ENCODE data around the gene GPR62.

GPR62 gene

GRCh38 chr3:51940648-51941462, 14.3 kb upstream of the GPR62 start:
- DNase-seq: no peak

DNA sequence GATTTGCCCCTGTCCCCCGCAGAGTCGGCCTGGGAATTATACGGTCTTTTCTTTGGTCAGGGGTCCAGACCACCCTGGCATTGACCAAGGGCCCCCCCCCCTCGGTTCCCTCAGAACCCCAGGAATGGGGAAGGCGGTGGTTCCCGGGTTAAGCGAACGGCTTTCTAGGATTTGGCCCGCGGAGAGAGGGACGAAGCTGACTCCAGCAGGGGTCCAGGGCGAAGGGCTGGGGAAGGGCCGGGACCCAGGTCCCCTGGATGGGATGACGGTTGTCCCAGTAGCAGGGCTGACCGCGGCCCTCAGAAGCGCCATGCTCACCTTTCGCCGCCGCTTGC, 13.8 kb upstream of the GPR62 start:
- DNase-seq: no peak

GRCh38 chr3:51941798-51942602, 13.2 kb upstream of the GPR62 start, which contains the start of the genes PARP3 and RRP9:
Gene PARP3 (plus strand): TSS chr3:51942363. CDS start chr3:51943356, 993 bp downstream.
Gene RRP9 (minus strand): TSS chr3:51941904. CDS start chr3:51941867, 37 bp downstream.
- peak; percentile 99 for DNase-seq

DNA sequence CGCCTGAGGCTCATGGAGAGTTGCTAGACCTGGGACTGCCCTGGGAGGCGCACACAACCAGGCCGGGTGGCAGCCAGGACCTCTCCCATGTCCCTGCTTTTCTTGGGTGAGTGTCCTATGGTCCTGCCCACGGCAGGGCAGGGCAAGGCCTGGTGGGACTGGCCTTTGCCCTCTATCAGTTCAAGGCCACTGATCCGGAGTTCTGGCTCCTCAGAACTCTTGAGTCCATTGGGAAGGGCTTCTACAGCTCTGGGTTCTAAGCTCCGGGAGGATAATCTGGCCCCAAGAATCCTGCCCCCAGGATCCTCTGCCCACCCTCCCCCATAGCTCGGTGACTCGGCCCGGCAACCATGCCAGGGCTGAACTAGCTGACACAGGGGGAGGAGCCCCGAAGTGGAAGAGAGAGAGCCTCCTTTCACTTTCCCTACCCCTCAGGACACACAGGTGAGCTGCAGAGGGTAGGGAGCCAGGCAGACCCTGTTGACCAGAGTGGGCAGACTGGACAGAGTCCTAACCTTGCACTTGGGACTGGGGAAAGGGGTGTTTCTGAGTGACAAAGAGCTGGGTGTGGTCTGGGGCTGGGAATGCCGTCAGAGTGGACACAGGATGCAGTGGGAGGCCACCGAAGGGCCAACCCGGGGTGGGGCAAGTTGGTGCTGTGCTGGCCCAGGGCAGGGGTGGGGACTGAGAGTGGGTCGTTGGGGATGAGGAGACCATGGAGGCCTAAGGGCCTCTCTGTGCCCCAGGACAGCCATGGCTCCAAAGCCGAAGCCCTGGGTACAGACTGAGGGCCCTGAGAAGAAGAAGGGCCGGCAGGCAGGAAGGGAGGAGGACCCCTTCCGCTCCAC, 12.4 kb upstream of the GPR62 start:
- peak; percentile 39 for DNase-seq

DNA sequence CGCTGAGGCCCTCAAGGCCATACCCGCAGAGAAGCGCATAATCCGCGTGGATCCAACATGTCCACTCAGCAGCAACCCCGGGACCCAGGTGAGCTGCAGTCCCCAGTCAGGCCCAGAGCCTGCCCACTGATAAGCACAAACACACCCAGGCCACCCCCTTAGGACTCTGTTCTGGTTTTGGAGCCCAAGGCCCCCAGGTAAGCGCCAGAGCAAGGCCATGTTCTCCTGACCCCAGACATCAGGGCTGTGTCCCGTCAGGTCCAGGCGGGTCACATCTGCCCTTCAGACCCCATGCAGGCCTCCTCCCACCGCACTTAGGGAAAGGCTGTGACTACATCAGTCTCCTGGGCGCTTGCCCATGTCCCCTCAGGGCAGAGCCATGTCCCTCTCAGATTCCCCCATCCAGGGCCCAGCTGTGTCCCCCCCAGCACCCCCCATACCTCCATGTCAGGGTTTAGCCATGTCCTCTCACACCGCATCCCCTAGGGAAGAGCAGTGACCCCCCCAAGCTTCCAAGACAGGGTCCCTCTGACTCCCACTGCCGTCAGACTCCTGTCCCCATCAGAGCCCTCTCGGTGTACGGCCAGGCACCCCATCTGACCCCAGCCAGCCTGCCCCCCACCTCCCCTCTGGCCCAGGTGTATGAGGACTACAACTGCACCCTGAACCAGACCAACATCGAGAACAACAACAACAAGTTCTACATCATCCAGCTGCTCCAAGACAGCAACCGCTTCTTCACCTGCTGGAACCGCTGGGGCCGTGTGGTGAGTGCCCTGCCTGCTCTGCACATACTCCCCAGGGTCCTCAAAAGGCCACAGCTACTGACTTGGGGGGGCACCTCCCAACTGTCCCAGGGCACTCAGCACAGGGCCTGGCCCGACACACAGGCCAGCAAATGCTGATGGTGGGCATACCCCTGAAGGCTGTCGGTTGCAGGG, 11.5 kb upstream of the GPR62 start:
- no peak for DNase-seq

GRCh38 chr3:51944451-51945021, 10.6 kb upstream of the GPR62 start:
- DNase-seq: no peak

DNA sequence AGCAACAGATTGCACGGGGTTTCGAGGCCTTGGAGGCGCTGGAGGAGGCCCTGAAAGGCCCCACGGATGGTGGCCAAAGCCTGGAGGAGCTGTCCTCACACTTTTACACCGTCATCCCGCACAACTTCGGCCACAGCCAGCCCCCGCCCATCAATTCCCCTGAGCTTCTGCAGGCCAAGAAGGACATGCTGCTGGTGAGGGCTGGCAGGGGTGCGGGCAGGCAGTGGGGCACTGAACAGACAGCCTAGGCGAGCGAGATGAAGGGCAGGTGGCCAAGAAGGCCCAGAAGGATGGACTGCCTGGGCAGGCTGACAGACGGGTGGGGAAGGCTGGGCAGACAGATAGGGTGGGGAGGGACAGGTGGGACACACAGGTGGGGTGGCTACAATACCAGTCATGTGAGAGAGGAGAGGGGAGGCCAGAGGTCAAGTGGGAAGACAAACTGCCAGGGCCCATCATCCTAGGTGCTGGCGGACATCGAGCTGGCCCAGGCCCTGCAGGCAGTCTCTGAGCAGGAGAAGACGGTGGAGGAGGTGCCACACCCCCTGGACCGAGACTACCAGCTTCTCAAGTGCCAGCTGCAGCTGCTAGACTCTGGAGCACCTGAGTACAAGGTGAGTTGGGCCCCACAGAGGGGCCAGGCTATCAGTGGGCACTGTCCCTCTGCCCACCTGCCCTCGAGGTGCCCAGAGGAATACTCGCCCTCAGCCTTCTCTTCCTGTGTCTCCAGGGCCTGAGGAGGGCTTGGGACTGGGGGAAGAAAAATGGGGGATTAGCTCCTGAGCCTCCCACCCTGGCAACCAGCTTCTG, 9.9 kb upstream of the GPR62 start:
- no peak for DNase-seq

DNA sequence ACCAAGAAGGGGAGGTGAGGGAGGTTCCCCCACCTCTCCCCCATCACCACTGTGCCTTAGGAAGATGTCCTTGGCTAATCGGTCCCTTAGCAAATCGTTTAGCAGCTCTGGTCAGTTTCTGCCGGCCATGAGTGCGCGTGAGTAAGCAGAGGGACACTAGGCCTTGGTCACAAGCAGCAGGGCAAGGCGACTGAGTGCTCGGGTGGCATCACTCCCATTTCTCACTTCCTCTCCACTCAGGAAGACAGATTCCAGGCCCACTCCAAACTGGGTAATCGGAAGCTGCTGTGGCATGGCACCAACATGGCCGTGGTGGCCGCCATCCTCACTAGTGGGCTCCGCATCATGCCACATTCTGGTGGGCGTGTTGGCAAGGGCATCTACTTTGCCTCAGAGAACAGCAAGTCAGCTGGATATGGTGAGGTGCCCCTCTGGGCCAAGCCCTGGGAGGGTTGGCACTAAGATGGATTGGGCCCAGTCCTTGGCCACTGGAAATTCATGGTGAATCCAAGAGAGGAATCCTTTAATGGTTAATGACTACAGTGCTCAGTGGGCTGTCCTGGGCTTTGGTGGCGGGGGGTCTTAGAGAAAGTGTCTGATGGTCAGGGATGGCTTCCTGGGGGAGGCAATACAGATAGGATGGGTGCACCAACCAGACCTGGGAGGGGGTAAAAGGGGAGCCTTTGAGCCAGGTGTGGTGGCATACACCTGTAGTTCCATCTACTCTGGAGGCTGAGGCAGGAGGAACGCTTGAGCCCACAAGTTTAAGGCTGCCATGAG, 9.1 kb upstream of the GPR62 start:
- DNase-seq: no peak

GRCh38 chr3:51946796-51947195, 8.4 kb upstream of the GPR62 start:
- DNase-seq: no peak

DNA sequence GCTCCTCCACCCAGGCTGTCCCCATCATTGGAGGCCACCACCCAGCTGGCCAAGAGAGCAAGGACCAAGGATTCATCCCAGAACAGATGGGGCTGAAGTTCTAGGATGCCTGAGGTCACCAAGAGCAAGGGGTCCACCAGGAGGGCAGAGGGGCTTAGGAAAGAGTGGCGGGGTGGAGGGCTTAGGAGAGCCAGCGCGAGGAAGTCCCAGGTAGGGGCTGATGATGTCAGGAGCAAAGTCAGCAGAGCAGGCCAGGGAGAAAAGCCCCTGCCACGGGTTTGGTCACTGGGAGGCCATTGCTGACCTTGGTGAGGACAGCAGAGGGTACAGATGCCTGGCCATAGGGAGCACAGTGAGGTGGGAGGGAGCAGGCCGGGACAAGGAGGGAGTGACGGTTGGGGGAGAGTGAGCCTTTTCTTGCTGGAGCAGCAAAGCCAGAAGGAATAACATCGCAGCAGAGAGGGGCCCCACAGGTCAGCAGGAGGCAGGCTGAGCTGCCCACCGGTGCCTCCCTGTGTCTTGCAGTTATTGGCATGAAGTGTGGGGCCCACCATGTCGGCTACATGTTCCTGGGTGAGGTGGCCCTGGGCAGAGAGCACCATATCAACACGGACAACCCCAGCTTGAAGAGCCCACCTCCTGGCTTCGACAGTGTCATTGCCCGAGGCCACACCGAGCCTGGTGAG, 7.8 kb upstream of the GPR62 start:
- no peak for DNase-seq

DNA sequence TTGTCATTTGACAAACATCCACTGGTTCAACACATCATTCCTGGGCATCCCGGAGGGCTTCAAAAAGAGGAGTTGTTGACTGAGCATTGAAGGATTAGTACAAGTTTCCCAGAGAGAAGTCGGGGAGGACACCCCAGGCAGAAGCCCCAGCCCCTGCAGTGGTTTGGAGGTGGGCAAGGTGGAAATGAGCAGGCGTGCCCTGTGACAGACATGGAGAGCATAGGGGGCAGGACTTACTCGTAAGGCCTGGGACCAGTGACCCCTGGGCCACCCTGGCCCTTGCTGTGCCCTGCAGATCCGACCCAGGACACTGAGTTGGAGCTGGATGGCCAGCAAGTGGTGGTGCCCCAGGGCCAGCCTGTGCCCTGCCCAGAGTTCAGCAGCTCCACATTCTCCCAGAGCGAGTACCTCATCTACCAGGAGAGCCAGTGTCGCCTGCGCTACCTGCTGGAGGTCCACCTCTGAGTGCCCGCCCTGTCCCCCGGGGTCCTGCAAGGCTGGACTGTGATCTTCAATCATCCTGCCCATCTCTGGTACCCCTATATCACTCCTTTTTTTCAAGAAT, 7.1 kb upstream of the GPR62 start:
- DNase-seq: no peak

DNA sequence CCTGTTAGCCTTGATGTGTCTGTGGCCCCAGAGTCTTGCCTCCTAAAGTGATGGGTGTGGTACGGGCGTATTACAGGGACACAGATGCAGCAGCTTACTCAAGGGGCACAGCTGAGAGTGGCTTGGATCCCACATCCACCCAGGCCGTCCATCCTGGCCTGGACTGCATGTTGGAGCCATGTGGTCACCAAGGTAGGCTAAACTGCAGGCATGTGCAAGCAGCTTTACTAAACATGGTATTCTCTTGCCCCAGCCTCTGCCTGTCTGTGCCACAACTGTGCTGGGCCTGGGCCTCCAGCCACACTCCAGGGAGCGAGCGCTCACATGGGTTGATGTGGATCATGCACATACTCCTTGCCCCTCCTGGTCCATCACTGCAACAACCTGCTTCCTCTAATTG, 6.1 kb upstream of the GPR62 start:
- DNase-seq: no peak

DNA sequence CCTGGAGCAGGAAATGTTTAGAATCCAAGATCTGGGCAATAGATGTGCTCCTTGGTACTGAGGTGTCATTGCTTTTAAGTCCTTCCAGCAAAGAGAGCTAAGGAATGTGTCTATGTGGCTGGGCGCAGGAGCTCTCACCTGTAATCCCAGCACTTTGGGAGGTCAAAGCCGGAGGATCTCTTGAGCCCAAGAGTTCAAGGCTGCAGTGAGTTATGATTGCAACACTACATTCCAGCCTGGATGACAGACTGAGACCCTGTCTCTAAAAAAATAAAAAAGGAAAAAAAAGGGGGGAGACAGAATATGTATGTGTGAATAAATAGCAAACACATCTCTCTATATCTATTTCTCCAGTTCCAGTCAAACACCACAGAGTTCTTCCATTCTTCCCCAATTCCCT, 4.3 kb upstream of the GPR62 start:
- no peak for DNase-seq

DNA sequence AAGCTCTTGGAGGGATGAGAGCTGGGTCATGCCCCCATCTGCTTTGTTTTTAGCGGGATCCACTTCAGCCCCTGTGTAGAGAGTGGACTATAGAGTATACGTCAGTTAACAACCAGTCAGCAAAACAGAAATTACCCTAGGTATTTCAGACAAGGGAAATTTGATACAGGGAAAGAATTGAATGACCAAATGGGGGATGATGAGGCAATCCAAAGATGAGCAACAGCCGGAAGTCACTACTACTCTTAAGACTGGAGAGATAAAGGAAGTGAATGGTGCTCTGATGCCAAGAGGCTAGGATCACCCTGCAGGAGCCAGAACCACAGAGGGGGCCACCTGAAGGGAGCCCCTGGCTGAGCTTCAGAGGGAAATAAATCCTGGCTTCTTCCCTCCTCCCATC, 1.7 kb upstream of the GPR62 start:
- peak; percentile 27 for DNase-seq

DNA sequence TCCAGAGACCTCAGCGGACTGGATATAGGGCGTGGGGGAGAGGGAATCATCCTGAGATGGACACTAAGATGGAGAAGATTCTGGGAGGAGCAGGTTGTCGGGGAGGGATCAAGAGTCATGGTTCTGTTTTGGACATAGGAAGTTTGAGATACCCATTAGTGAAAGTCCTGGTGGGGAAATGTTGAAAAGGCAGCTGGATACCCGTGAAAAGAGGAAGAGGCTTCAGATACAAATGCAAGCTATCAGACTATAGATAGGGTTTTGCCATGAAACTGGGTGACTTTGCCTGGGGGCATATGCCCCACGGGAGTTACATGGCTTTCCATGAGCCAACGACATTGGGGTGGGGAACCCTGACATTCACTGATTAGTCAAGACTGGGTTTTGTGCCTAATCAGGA, 1.1 kb upstream of the GPR62 start:
- peak; percentile 35 for DNase-seq

- no peak for DNase-seq
Measured at GRCh38 chr3:51954713-51955112, 468 bp upstream of the GPR62 start.

GRCh38 chr3:51955893-51956770, 951 bp downstream of the GPR62 start:
- no peak for DNase-seq
